A172 (cell line): ENCODE data around the gene CDC25A. TPM values are rescaled to one million over a fixed set of nuclear protein-coding genes. Genes with fewer than 3 reads are reported as not detected.

Experiments
- DNase-seq: peaks from one replicate; pipeline ENCODE4 v3.0.0-alpha.2; 2015; ENCODE audit warnings: low spot score
- total RNA-seq: library from RNA; depleted of rRNA; stranded (reverse); fragments of >200 nt; shearing (Covaris generic); gene quantifications from 2 replicates; pipeline ENCODE4 v1.2.3, GENCODE V29; 2014

The CDC25A gene
- total RNA-seq, 1 experiment from 2014 or later: 33.6 TPM

- no peak for DNase-seq
Observed at GRCh38 chr3:48196611-48197010, 8.4 kb upstream of the CDC25A start.

- DNase-seq: peak; percentile 59
Observed at GRCh38 chr3:48194446-48195071, 6.3 kb upstream of the CDC25A start.

- DNase-seq: no peak
Observed at GRCh38 chr3:48190911-48191310, 2.7 kb upstream of the CDC25A start.

GRCh38 chr3:48189321-48189720, 1.1 kb upstream of the CDC25A start:
- no peak for DNase-seq

- no peak for DNase-seq
Observed at GRCh38 chr3:48187579-48188265, 495 bp downstream of the CDC25A start.

- peak; percentile 13 for DNase-seq
Observed at GRCh38 chr3:48187301-48187578, 977 bp downstream of the CDC25A start.

- DNase-seq: peak; percentile 24
Observed at GRCh38 chr3:48186631-48187300, 1.5 kb downstream of the CDC25A start.

GRCh38 chr3:48185129-48185528, 3.1 kb downstream of the CDC25A start:
- no peak for DNase-seq

- DNase-seq: no peak
Observed at GRCh38 chr3:48184299-48184698, 3.9 kb downstream of the CDC25A start.

GRCh38 chr3:48180531-48181253, 7.5 kb downstream of the CDC25A start:
- DNase-seq: no peak

- no peak for DNase-seq
Observed at GRCh38 chr3:48180021-48180420, 8.2 kb downstream of the CDC25A start.

GRCh38 chr3:48178072-48178471, 10.1 kb downstream of the CDC25A start:
- DNase-seq: no peak

- DNase-seq: peak; percentile 53
Observed at GRCh38 chr3:48157950-48158376, 30.3 kb downstream of the CDC25A start.

- DNase-seq: peak; percentile 86
Observed at GRCh38 chr3:48157202-48157840, 30.9 kb downstream of the CDC25A start.

GRCh38 chr3:48156163-48156562, 32.1 kb downstream of the CDC25A start:
- no peak for DNase-seq

- peak; percentile 84 for DNase-seq
Observed at GRCh38 chr3:48155122-48155521, 33.1 kb downstream of the CDC25A start.

- DNase-seq: no peak
Observed at GRCh38 chr3:48151807-48152427, 36.3 kb downstream of the CDC25A start.

GRCh38 chr3:48151058-48151806, 37.0 kb downstream of the CDC25A start:
- peak; percentile 85 for DNase-seq

GRCh38 chr3:48143992-48144391, 44.2 kb downstream of the CDC25A start:
- no peak for DNase-seq

GRCh38 chr3:48143567-48143966, 44.6 kb downstream of the CDC25A start:
- no peak for DNase-seq
